ENCODE results near the gene DVL2.

Gene DVL2

GRCh38 chr17:7219229-7219811 is 15.0 kb downstream of the DVL2 start:
- H3K4me3 ChIP-seq (IDR thresholded peaks at IDR 0.05; ENCODE audit: insufficient read depth, low read depth, low read length): no peak overlapping the region
- TF ChIP-seq, protein P1, sequence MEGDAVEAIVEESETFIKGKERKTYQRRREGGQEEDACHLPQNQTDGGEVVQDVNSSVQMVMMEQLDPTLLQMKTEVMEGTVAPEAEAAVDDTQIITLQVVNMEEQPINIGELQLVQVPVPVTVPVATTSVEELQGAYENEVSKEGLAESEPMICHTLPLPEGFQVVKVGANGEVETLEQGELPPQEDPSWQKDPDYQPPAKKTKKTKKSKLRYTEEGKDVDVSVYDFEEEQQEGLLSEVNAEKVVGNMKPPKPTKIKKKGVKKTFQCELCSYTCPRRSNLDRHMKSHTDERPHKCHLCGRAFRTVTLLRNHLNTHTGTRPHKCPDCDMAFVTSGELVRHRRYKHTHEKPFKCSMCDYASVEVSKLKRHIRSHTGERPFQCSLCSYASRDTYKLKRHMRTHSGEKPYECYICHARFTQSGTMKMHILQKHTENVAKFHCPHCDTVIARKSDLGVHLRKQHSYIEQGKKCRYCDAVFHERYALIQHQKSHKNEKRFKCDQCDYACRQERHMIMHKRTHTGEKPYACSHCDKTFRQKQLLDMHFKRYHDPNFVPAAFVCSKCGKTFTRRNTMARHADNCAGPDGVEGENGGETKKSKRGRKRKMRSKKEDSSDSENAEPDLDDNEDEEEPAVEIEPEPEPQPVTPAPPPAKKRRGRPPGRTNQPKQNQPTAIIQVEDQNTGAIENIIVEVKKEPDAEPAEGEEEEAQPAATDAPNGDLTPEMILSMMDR (conservative IDR thresholded peaks at IDR 0.05; ENCODE audit: low read depth, low read length): no peak
- no peak overlapping the region; the same call in 1 of the 2 replicates for H2AFZ ChIP-seq (ENCODE audit: low read depth)
- H4K20me1 ChIP-seq (ENCODE audit: insufficient read depth): no peaks in the 10 kb centered on the region
- no peaks in the 10 kb centered on the region for H3K36me3 ChIP-seq (ENCODE audit: insufficient read depth)
- no peak overlapping the region for H3K4me2 ChIP-seq
- H3K27ac ChIP-seq: no peak overlapping the region
- H3K79me2 ChIP-seq (ENCODE audit: insufficient read depth, low read depth): no peaks in the 10 kb centered on the region
- H3K9ac ChIP-seq: no peak overlapping the region
- no peaks in the 10 kb centered on the region for H3K4me1 ChIP-seq (ENCODE audit: low read depth, poor library complexity, severe bottlenecking)
- H3K27me3 ChIP-seq (ENCODE audit: insufficient read depth, low read depth): no peaks in the 10 kb centered on the region

GRCh38 chr17:7218758-7219157 is 15.6 kb downstream of the DVL2 start:
- no peak overlapping the region for H3K27ac ChIP-seq
- no peaks in the 10 kb centered on the region for H3K4me1 ChIP-seq (ENCODE audit: low read depth, poor library complexity, severe bottlenecking)
- H3K36me3 ChIP-seq (ENCODE audit: insufficient read depth): no peaks in the 10 kb centered on the region
- no peak overlapping the region for H3K9ac ChIP-seq
- H3K4me3 ChIP-seq (IDR thresholded peaks at IDR 0.05; ENCODE audit: insufficient read depth, low read depth, low read length): no peak overlapping the region
- H3K79me2 ChIP-seq (ENCODE audit: insufficient read depth, low read depth): no peaks in the 10 kb centered on the region
- no peak overlapping the region for H2AFZ ChIP-seq (ENCODE audit: low read depth)
- TF ChIP-seq, protein P1 (conservative IDR thresholded peaks at IDR 0.05; ENCODE audit: low read depth, low read length): no peak
- no peak overlapping the region for H3K4me2 ChIP-seq
- H4K20me1 ChIP-seq (ENCODE audit: insufficient read depth): no peaks in the 10 kb centered on the region
- H3K27me3 ChIP-seq (ENCODE audit: insufficient read depth, low read depth): no peaks in the 10 kb centered on the region

GRCh38 chr17:7218166-7218565 is 16.2 kb downstream of the DVL2 start:
- TF ChIP-seq, protein P1 (conservative IDR thresholded peaks at IDR 0.05; ENCODE audit: low read depth, low read length): no peak
- H3K4me1 ChIP-seq (ENCODE audit: low read depth, poor library complexity, severe bottlenecking): no peaks in the 10 kb centered on the region
- no peak overlapping the region for H3K4me3 ChIP-seq (IDR thresholded peaks at IDR 0.05; ENCODE audit: insufficient read depth, low read depth, low read length)
- H3K36me3 ChIP-seq (ENCODE audit: insufficient read depth): no peaks in the 10 kb centered on the region
- no peaks in the 10 kb centered on the region for H3K27me3 ChIP-seq (ENCODE audit: insufficient read depth, low read depth)
- no peak overlapping the region for H3K4me2 ChIP-seq
- H3K27ac ChIP-seq: no peak overlapping the region
- H2AFZ ChIP-seq (ENCODE audit: low read depth): no peak overlapping the region
- no peaks in the 10 kb centered on the region for H3K79me2 ChIP-seq (ENCODE audit: insufficient read depth, low read depth)
- H3K9ac ChIP-seq: no peak overlapping the region
- no peaks in the 10 kb centered on the region for H4K20me1 ChIP-seq (ENCODE audit: insufficient read depth)

- Histone ChIP-seq H3K4me3 (IDR thresholded peaks at IDR 0.05; ENCODE audit: insufficient read depth, low read depth, low read length) (no peak overlapping the region), H3K27ac (no peak overlapping the region), H2AFZ (ENCODE audit: low read depth) (no peak overlapping the region), H3K9ac (no peak overlapping the region), H3K4me2 (no peak overlapping the region), H3K79me2 (ENCODE audit: insufficient read depth, low read depth) (no peaks in the 10 kb centered on the region), H3K36me3 (ENCODE audit: insufficient read depth) (no peaks in the 10 kb centered on the region), H3K4me1 (ENCODE audit: low read depth, poor library complexity, severe bottlenecking) (no peaks in the 10 kb centered on the region), H3K27me3 (ENCODE audit: insufficient read depth, low read depth) (no peaks in the 10 kb centered on the region), H4K20me1 (ENCODE audit: insufficient read depth) (no peaks in the 10 kb centered on the region)
- TF ChIP-seq, protein P1 (conservative IDR thresholded peaks at IDR 0.05; ENCODE audit: low read depth, low read length): no peak
Observed at GRCh38 chr17:7217113-7217987, 17.0 kb downstream of the DVL2 start.

Data from KMS-11 (cell line).